Ishikawa (cell line): ENCODE data around the gene GRM1.

ENCODE experiments used
- CREB1 ChIP-seq: IDR thresholded peaks from 2 replicates; pipeline ENCODE4 v1.6.1; 2012; ENCODE audit warnings: low read depth
- EGR1 ChIP-seq: IDR thresholded peaks from 2 replicates; pipeline ENCODE4 v1.6.1; 2012
- EP300 ChIP-seq: IDR thresholded peaks from 2 replicates; pipeline ENCODE4 v1.6.1; 2012; ENCODE audit warnings: borderline replicate concordance
- FOXM1 ChIP-seq: IDR thresholded peaks from 2 replicates; pipeline ENCODE4 v1.6.1; 2012; ENCODE audit warnings: low read depth, borderline replicate concordance
- RAD21 ChIP-seq: IDR thresholded peaks from 2 replicates; pipeline ENCODE4 v1.6.1; 2012; ENCODE audit warnings: low read depth
- TAF1 ChIP-seq: IDR thresholded peaks from 2 replicates; pipeline ENCODE4 v1.6.1; 2012; ENCODE audit warnings: low read depth, mild to moderate bottlenecking
- TEAD4 ChIP-seq: IDR thresholded peaks from 2 replicates; pipeline ENCODE4 v1.6.1; 2012
- YY1 ChIP-seq: IDR thresholded peaks from 2 replicates; pipeline ENCODE4 v1.6.1; 2012; ENCODE audit warnings: low read depth
- ZBTB7A ChIP-seq: IDR thresholded peaks from 2 replicates; pipeline ENCODE4 v1.6.1; 2012; ENCODE audit warnings: low read depth
- TF ChIP-seq, protein P1 (sequence below): IDR thresholded peaks from 2 replicates; pipeline ENCODE4 v1.6.1; 2012; ENCODE audit warnings: low read depth, mild to moderate bottlenecking
- TF ChIP-seq, protein P2 (sequence below): IDR thresholded peaks from 2 replicates; pipeline ENCODE4 v1.6.1; 2012

DNA sequence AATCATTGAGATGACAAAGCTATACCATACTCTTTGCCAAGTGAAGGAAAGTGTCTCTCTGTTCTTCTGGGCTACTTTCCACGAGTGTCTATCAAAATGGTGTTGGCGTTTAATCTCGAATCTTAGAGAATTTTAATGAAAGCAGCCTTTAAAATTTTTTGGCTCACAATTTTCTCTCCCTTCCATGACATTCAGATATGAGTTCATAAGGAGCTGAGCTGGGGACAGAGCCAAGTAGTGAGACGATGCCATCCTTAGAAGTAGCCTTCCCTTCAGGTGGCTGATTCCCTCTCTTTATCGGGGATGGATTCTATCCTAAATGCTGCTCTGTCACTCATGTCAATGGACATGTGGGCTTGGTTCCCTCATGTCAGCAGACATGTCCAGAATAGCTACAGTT, 132.8 kb downstream of the GRM1 start:
- no peak for TF ChIP-seq RAD21
- TF ChIP-seq, protein P1, sequence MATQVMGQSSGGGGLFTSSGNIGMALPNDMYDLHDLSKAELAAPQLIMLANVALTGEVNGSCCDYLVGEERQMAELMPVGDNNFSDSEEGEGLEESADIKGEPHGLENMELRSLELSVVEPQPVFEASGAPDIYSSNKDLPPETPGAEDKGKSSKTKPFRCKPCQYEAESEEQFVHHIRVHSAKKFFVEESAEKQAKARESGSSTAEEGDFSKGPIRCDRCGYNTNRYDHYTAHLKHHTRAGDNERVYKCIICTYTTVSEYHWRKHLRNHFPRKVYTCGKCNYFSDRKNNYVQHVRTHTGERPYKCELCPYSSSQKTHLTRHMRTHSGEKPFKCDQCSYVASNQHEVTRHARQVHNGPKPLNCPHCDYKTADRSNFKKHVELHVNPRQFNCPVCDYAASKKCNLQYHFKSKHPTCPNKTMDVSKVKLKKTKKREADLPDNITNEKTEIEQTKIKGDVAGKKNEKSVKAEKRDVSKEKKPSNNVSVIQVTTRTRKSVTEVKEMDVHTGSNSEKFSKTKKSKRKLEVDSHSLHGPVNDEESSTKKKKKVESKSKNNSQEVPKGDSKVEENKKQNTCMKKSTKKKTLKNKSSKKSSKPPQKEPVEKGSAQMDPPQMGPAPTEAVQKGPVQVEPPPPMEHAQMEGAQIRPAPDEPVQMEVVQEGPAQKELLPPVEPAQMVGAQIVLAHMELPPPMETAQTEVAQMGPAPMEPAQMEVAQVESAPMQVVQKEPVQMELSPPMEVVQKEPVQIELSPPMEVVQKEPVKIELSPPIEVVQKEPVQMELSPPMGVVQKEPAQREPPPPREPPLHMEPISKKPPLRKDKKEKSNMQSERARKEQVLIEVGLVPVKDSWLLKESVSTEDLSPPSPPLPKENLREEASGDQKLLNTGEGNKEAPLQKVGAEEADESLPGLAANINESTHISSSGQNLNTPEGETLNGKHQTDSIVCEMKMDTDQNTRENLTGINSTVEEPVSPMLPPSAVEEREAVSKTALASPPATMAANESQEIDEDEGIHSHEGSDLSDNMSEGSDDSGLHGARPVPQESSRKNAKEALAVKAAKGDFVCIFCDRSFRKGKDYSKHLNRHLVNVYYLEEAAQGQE: no peak
- TF ChIP-seq, protein P2, sequence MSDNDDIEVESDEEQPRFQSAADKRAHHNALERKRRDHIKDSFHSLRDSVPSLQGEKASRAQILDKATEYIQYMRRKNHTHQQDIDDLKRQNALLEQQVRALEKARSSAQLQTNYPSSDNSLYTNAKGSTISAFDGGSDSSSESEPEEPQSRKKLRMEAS: no peak
- no peak for TF ChIP-seq YY1
- TF ChIP-seq FOXM1: no peak
- no peak for TF ChIP-seq EP300
- TF ChIP-seq TEAD4: no peak
- TF ChIP-seq ZBTB7A: no peak
- TF ChIP-seq EGR1: no peak
- TF ChIP-seq CREB1: no peak
- no peak for TF ChIP-seq TAF1
